MM.1S (cell line): ENCODE measurements around the gene TMEM239.

Source experiments
- CTCF ChIP-seq: fragments of 300-600 bp; sonication (generic); IDR thresholded peaks from 2 replicates; pipeline ENCODE4 v1.5.1; 2016; ENCODE audit warnings: antibody characterized with exemption, low read length, mixed read lengths
- EZH2 ChIP-seq: fragments of 300-600 bp; sonication (generic); optimal IDR thresholded peaks from 2 replicates; pipeline ENCODE3; 2017; ENCODE audit warnings: low read depth, mild to moderate bottlenecking, antibody characterized with exemption, low read length, mixed read lengths

- TF ChIP-seq CTCF = no peak
- TF ChIP-seq EZH2 = no peak
These were observed 5.0 kb downstream of the TMEM239 start for GRCh38 chr20:2820896-2821869.
